ENCODE measurements around the gene RPL36A. TPM values are rescaled to one million over a fixed set of nuclear protein-coding genes. Genes with fewer than 3 reads are reported as not detected.
A peak's percentile ranks its signal among the peaks of the same experiment; 100 is the strongest.

The RPL36A gene
- total and polyA plus RNA-seq, 2 of the 13 experiments (the other 11 are each of a cell fraction or from before 2014, with no cell fraction given): 1,152 to 1,716 TPM

- no peak for TF ChIP-seq HCFC1 (IDR thresholded peaks at IDR 0.05; ENCODE audit: low read depth, low read length)
Measured at GRCh38 chrX:101347859-101348451, 42.9 kb upstream of the RPL36A start (continued).

GRCh38 chrX:101348452-101349192 lies 42.2 kb upstream of the RPL36A start, which contains the start of gene TIMM8A:
Gene TIMM8A (minus strand): TSS chrX:101348742. CDS start chrX:101348664, 78 bp downstream.
- peak; percentile 67 for FAIRE-seq
- peaks cover 0 to 3% of the 10 kb centered on the region in 2 experiments; a peak in 1 of 5 replicates for H3K36me3 ChIP-seq (replicated peaks in 1 of 2; ENCODE audit: control insufficient read depth in 1 of 2, insufficient read depth in 2 of 2, low read length in 2 of 2)
- WGBS (ENCODE audit: low lambda C conversion rate): 4% methylated on average over 10 of the region's 55 CpGs
- no peaks in the 10 kb centered on the region for H4K20me1 ChIP-seq (ENCODE audit: insufficient read depth, low read length)
- ChIA-PET CTCF (ENCODE audit: low intra/inter-chr PET ratio, low total read pairs) (no interaction called here), POLR2A (interaction anchor here (0.5 to 2.6 kb wide), 4 partner anchors 42 to 298 kb away, joined by 3 to 35 read pairs (median 4); partner anchors contain the start of gene RPL36A)
- peak; percentile 98 for ATAC-seq
- DNase-seq (ENCODE audit: low spot score): peak; percentile 65
- H2AFZ ChIP-seq (ENCODE audit: low read length): no peak within 1 kb of the TSS
- H3K27ac ChIP-seq (ENCODE audit: extremely low read length, insufficient read depth, low read length): peak within 1 kb of the TSS; percentile 85
- H3K4me3 ChIP-seq (replicated peaks in 1 of 3; ENCODE audit: insufficient read depth in 1 of 3, low read depth in 2 of 3, low read length in 3 of 3): peak within 1 kb of the TSS; percentile 66 to 75 (median 71)
- in situ Hi-C loops (cut with HindIII; ENCODE audit: extremely low pct_ligation_motif_present, low pct_unique_long_range_greater_than_20kb) (no loop called here), intact Hi-C loops (cut with micrococcal nuclease; ENCODE audit: unreplicated experiment) (loop anchor here (5.0 kb wide), 2 partner anchors 44 to 59 kb away; partner anchors contain the start of genes GLA, HNRNPH2 and RPL36A)
- BruUV-seq (replicated peaks): TSS peak; percentile 89
- peak within 1 kb of the TSS; percentile 76 for H3K9ac ChIP-seq (ENCODE audit: insufficient read depth, low read depth, low read length)
- H3K4me2 ChIP-seq (ENCODE audit: low read depth, low read length): peak within 1 kb of the TSS; percentile 74
- no peaks in the 10 kb centered on the region for H3K27me3 ChIP-seq (ENCODE audit: control insufficient read depth in 1 of 2, insufficient read depth in 2 of 2, low read length in 2 of 2)
- no peaks in the 10 kb centered on the region for H3K9me3 ChIP-seq (ENCODE audit: low read length)
- 0 out of 2 replicates have a peak, but pooled peaks cover 8% of the 10 kb centered on the region for H3K4me1 ChIP-seq (ENCODE audit: insufficient read depth, low read length)
- peaks cover 20% of the 10 kb centered on the region for H3K79me2 ChIP-seq (ENCODE audit: insufficient read depth, low read length)
- TF ChIP-seq RELA (CRISPR knock-in tag; IDR thresholded peaks at IDR 0.05): no peak
- peak; percentile 82; the same call in 1 of the 2 replicates for TF ChIP-seq TFDP2 (CRISPR knock-in tag; IDR thresholded peaks at IDR 0.05)
- no peak for TF ChIP-seq MYPOP (CRISPR knock-in tag; IDR thresholded peaks at IDR 0.05)
- TF ChIP-seq MLLT10 (CRISPR knock-in tag; IDR thresholded peaks at IDR 0.05): no peak
- no peak for TF ChIP-seq DMTF1 (CRISPR knock-in tag; IDR thresholded peaks at IDR 0.05)
- TF ChIP-seq ZNF572 (CRISPR knock-in tag; IDR thresholded peaks at IDR 0.05): no peak
- peak; percentile 37; the same call in 1 of the 2 replicates for TF ChIP-seq HNF4A (CRISPR knock-in tag; IDR thresholded peaks at IDR 0.05)
- TF ChIP-seq AKNA (CRISPR knock-in tag; IDR thresholded peaks at IDR 0.05; ENCODE audit: borderline replicate concordance): no peak
- no peak for TF ChIP-seq RFXANK (CRISPR knock-in tag; IDR thresholded peaks at IDR 0.05)
- TF ChIP-seq SRY (CRISPR knock-in tag; IDR thresholded peaks at IDR 0.05): no peak
- no peak for TF ChIP-seq ZFP41 (CRISPR knock-in tag; IDR thresholded peaks at IDR 0.05; ENCODE audit: borderline replicate concordance)
